K562 (cell line): ENCODE data around the gene ALKBH2. TPM values are rescaled to one million over a fixed set of nuclear protein-coding genes. Genes with fewer than 3 reads are reported as not detected.

Source experiments
- ARID3B ChIP-seq: fragments of 250-450 bp; sonication (Bioruptor Pico); IDR thresholded peaks from 2 replicates; pipeline ENCODE4 v1.4.0; 2020; ENCODE audit warnings: borderline replicate concordance
- ATF4 ChIP-seq: fragments of 450-650 bp; formaldehyde crosslinking; IDR thresholded peaks from 2 replicates; pipeline ENCODE4 v1.4.0; 2022; ENCODE audit warnings: mild to moderate bottlenecking, moderate library complexity
- BACH1 ChIP-seq: fragments of 200-800 bp; sonication (Bioruptor generic); IDR thresholded peaks from 2 replicates; pipeline ENCODE4 v1.6.1; 2016; ENCODE audit warnings: missing genetic modification characterization, missing compliant biosample characterization
- ELK1 ChIP-seq: sonication (generic); formaldehyde crosslinking; IDR thresholded peaks from 2 replicates; pipeline ENCODE4 v1.8.1; 2022; ENCODE audit warnings: missing genetic modification reagents
- HDAC3 ChIP-seq: fragments of 450-650 bp; IDR thresholded peaks from 2 replicates; pipeline ENCODE4 v1.6.1; 2018; ENCODE audit warnings: borderline replicate concordance, mild to moderate bottlenecking, moderate library complexity; ENCODE audit not compliant: partially characterized antibody
- ILF3 ChIP-seq: fragments of 450-650 bp; IDR thresholded peaks from 2 replicates; pipeline ENCODE4 v1.6.1; 2018; ENCODE audit warnings: antibody characterized with exemption, mild to moderate bottlenecking, moderate library complexity, borderline replicate concordance
- KLF10 ChIP-seq: fragments of 250-450 bp; sonication (Bioruptor Pico); IDR thresholded peaks from 2 replicates; pipeline ENCODE4 v1.6.1; 2021; ENCODE audit warnings: matching md5 sums
- LEF1 ChIP-seq: fragments of 450-650 bp; IDR thresholded peaks from 2 replicates; pipeline ENCODE4 v1.6.1; 2016; ENCODE audit warnings: mild to moderate bottlenecking
- NR4A1 ChIP-seq, 2 experiments: fragments of 250-450 bp in 1 of 2; fragments of 450-650 bp in 1 of 2; sonication (Bioruptor Pico) in 1 of 2; IDR thresholded peaks; 2 replicates each; pipeline versions ENCODE4 v1.4.0 to v1.6.1; 2016 to 2020; ENCODE audit warnings: mild to moderate bottlenecking in 2 of 2, missing compliant biosample characterization in 1 of 2, missing genetic modification characterization in 1 of 2, moderate library complexity in 1 of 2
- PCBP1 ChIP-seq: fragments of 200-400 bp; formaldehyde crosslinking; IDR thresholded peaks from 2 replicates; pipeline ENCODE4 v1.6.1; 2018; ENCODE audit warnings: mild to moderate bottlenecking, low read depth, low read length; ENCODE audit not compliant: poor library complexity, severe bottlenecking
- PHB ChIP-seq: fragments of 250-450 bp; sonication (Bioruptor Pico); IDR thresholded peaks from 2 replicates; pipeline ENCODE4 v1.5.0; 2021
- SMAD4 ChIP-seq: fragments of 250-450 bp; sonication (Bioruptor Pico); conservative IDR thresholded peaks from 2 replicates; pipeline ENCODE4 v1.8.0; 2021; ENCODE audit warnings: inconsistent platforms, mild to moderate bottlenecking, moderate library complexity
- SMARCC2 ChIP-seq: fragments of 450-650 bp; IDR thresholded peaks from 2 replicates; pipeline ENCODE4 v1.6.1; 2017; ENCODE audit warnings: antibody characterized with exemption, moderate library complexity, mild to moderate bottlenecking, low read depth
- STAG1 ChIP-seq: sonication (generic); formaldehyde crosslinking; IDR thresholded peaks from 2 replicates; pipeline ENCODE4 v1.5.0; 2020; ENCODE audit warnings: missing genetic modification reagents, borderline replicate concordance
- THRAP3 ChIP-seq: fragments of 450-650 bp; IDR thresholded peaks from 2 replicates; pipeline ENCODE4 v1.6.1; 2016; ENCODE audit warnings: mild to moderate bottlenecking, inconsistent platforms, borderline replicate concordance
- ZNF212 ChIP-seq: fragments of 450-650 bp; formaldehyde crosslinking; IDR thresholded peaks from 2 replicates; pipeline ENCODE4 v1.4.0; 2020; ENCODE audit warnings: mild to moderate bottlenecking
- polyA plus RNA-seq, 8 experiments: library from polyadenylated mRNA; depleted of rRNA in 4 of 8; stranded (reverse) in 5 of 8; unstranded in 3 of 8; fragments of >200 nt; fragmentation: Nextera tagmentation in 2 of 8; fragmentation: Illumina TruSeq in 1 of 8; extraction: Ambion mirVana in 2 of 8; extraction: Trizol in 1 of 8; gene quantifications; 2 replicates each; pipeline versions ENCODE4 v1.2.1 to v1.2.3, GENCODE V29; 2011 to 2014; ENCODE audit warnings: inconsistent platforms in 1 of 8, missing spikeins in 1 of 8
- total RNA-seq, 7 experiments: library from RNA; depleted of rRNA in 6 of 7; stranded (reverse); fragments of >200 nt in 6 of 7; fragmentation: Illumina TruSeq in 2 of 7; extraction: Trizol in 2 of 7; gene quantifications; 2 replicates each; pipeline versions ENCODE4 v1.2.1 to v1.2.3, GENCODE V29; 2011 to 2021; ENCODE audit warnings: low replicate concordance in 1 of 7
- TF ChIP-seq, protein P1 (sequence below): fragments of 450-650 bp; IDR thresholded peaks from 2 replicates; pipeline ENCODE4 v1.6.1; 2017; ENCODE audit warnings: mild to moderate bottlenecking, moderate library complexity
- TF ChIP-seq, protein P2 (sequence below): fragments of 250-450 bp; sonication (Bioruptor Pico); IDR thresholded peaks from 2 replicates; pipeline ENCODE4 v1.8.0; 2021; ENCODE audit warnings: mild to moderate bottlenecking, moderate library complexity

ALKBH2 gene
- total and polyA plus RNA-seq, 9 of the 15 experiments (the other 6 are each of a cell fraction or from before 2014, with no cell fraction given) = 5.9 to 56.1 (median 41.9) TPM

GRCh38 chr12:109093022-109093918, at the start of gene ALKBH2 (continued):
- no peak; the same call in 1 of the 2 replicates for TF ChIP-seq THRAP3
- TF ChIP-seq ILF3 = no peak
- TF ChIP-seq HDAC3 = no peak
- TF ChIP-seq PHB = no peak
- TF ChIP-seq PCBP1 = no peak
- TF ChIP-seq ATF4 (CRISPR knock-in tag) = no peak
- TF ChIP-seq BACH1 (tag) = no peak
- TF ChIP-seq, protein P1, sequence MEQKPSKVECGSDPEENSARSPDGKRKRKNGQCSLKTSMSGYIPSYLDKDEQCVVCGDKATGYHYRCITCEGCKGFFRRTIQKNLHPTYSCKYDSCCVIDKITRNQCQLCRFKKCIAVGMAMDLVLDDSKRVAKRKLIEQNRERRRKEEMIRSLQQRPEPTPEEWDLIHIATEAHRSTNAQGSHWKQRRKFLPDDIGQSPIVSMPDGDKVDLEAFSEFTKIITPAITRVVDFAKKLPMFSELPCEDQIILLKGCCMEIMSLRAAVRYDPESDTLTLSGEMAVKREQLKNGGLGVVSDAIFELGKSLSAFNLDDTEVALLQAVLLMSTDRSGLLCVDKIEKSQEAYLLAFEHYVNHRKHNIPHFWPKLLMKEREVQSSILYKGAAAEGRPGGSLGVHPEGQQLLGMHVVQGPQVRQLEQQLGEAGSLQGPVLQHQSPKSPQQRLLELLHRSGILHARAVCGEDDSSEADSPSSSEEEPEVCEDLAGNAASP = no peak
- TF ChIP-seq STAG1 (CRISPR knock-in tag) = peak; percentile 96
- no peak for TF ChIP-seq KLF10 (CRISPR knock-in tag)
- no peak for TF ChIP-seq ARID3B (CRISPR knock-in tag)
- TF ChIP-seq SMARCC2 = no peak
- no peak for TF ChIP-seq ELK1
- no peak for TF ChIP-seq SMAD4 (CRISPR knock-in tag)
- TF ChIP-seq, protein P2, sequence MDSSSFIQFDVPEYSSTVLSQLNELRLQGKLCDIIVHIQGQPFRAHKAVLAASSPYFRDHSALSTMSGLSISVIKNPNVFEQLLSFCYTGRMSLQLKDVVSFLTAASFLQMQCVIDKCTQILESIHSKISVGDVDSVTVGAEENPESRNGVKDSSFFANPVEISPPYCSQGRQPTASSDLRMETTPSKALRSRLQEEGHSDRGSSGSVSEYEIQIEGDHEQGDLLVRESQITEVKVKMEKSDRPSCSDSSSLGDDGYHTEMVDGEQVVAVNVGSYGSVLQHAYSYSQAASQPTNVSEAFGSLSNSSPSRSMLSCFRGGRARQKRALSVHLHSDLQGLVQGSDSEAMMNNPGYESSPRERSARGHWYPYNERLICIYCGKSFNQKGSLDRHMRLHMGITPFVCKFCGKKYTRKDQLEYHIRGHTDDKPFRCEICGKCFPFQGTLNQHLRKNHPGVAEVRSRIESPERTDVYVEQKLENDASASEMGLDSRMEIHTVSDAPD = no peak
- peak; percentile 21; the same call in 1 of the 2 replicates for TF ChIP-seq LEF1
- TF ChIP-seq NR4A1 (CRISPR knock-in tag; IDR thresholded peaks at IDR 0.05) = no peak
- peak; percentile 56; the same call in 1 of the 2 replicates for TF ChIP-seq NR4A1 (tag; IDR thresholded peaks at IDR 0.05)
- no peak for TF ChIP-seq ZNF212 (CRISPR knock-in tag)
